TTC549 (cell line): ENCODE results near the gene CCAR1.
"Not testable (repeated sequence)": the region's sequence is repeated elsewhere in the genome, so short reads cannot be mapped to it uniquely, and the experiment has no call there.

ENCODE experiments used
- FAIRE-seq: peaks from 2 replicates; lab custom pipeline; 2012; peaks lifted over from hg19 to GRCh38; lab: Jason Lieb, UNC

CCAR1 gene

DNA sequence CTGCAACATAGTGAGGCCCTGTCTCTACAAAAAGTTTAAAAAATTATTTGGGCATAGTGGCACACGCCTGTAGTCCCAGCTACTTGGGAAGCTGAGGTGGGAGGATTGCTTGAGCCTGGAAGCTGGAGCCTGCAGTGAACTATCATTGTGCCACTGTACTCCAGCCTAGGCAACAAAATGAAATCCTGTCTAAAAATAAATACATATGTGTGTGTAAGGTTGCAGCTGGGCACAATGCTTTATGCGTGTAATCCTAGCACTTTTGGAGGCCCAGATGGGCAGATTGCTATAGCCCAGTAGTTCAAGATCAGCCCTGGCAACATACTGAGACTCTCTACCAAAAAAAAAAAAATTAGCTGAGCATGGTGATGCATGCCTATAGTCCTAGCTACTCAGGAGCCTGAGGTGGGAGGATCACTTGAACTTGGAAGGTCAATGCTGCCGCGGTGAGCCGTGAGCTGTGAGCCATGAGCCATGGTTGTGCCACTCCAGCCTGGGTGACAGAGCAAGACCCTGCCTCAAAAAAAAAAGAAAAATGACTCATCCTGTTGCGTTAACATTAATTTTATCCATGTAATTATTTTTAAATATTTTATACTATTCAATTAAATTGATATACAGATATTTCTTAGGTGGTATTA, 38.3 kb downstream of the CCAR1 start:
- no peak for FAIRE-seq

DNA sequence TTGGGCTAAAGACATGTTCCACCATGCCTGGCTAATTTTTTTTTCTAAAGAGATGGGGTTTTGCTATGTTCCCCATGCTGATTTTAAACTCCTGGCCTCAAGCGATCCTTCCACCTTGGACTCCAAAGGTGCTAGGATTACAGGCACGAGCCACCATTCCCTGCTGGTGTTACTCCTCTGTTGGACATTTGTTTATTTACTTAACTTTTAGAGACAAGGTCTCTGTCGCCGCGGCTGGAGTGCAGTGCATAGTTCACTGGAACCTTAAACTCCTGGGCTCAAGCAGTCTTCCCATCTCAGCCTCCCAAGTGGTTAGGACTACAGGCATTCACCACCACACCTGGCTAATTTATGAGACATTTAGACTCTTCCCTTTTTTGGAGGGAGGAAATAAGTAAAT, 38.9 kb downstream of the CCAR1 start:
- FAIRE-seq: no peak

DNA sequence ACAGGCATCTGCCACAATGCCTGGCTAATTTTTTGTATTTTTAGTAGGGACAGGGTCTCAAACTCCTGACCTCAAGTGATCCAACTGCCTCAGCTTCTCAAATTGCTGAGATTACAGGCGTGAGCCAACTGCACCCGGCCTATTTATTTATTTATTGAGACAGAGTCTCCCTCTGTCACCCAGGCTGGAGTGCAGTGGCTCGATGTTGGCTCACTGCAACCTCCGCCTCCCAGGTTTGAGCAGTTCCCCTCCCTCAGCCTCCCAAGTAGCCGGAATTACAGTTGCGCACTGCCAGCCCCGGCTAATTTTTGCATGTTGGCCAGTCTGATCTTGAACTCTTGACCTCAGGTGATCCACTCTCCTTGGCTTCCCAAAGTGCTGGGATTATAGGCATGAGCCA, 46.4 kb downstream of the CCAR1 start:
- not testable (repeated sequence) for FAIRE-seq

DNA sequence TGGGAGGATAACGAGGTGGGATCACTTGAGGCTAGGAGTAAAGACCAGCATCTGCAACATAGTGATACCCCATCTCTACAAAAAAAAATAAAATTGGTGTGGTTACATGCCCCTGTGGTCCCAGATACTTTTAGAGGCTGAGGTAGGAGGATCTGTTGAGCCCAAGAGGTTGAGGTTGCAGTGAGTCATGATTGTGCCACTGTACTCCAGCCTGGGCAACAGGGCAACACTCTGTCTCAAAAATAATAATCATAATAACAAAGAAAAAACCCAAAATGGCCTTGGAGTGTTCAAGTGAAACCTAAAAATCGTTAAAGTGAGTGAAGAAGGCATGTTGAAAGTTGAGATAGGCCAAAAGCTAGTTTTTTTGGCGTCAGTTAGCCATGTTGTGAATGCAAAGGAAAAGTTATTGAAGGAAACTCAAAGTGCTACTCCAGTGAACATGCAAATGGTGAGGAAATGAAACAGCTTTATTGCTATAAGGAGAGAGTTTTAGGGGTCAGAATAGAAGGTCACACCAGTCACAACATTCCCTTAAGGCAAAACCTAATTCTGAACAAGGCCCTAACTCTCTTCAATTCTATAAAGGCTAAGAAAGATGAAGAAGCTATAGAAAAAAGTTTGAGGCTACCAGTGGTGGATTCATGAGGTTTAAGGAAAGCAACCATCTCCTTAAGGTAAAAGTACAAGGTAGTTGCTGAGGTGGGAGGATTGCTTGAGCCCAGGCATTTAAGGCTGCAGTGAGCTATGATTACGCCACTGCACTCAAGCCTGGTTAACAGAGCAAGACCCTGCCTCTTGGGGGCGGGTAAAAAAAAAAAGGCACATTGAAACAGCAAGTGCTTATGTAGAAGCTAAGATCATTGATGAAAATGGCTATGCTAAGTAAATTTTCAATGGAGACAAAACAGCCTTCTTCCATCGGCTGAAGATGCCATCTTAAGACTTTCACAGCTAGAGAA, 60.9 kb downstream of the CCAR1 start:
- FAIRE-seq: no peak

DNA sequence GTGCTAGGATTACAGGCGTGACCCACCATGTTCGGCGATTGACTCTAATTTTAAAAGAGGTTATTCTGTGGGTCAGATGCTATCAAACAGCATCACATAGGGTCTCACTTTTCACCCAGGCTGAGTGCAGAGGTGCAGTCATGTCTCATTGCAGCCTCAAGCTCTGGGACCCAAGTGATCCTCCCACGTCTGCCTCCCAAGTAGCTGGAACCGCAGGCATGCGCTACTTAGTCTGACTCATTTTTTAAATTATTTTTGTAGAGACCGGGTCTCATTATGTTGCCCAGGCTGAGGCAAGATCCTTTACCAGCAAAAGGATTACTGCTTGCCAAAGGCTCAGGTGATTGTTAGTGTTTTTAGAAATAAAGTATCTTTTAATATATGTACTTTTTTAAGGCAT, 63.4 kb downstream of the CCAR1 start:
- no peak for FAIRE-seq

DNA sequence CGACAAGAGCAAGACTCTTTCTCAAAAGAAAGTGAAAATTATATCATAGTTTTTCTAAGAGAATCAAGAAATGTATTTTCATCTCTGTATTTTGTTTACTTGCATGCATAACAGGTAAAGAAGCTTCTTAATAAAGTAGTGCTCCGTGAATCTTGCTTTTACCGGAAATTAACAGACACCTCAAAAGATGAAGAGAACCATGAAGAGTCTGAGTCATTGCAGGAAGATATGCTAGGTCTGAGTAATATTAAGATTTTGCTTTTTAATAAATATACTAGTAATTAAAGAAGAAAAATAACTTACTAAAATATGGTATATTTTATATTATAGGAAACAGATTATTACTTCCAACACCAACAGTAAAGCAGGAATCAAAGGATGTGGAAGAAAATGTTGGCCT, 66.8 kb downstream of the CCAR1 start:
- FAIRE-seq: no peak

DNA sequence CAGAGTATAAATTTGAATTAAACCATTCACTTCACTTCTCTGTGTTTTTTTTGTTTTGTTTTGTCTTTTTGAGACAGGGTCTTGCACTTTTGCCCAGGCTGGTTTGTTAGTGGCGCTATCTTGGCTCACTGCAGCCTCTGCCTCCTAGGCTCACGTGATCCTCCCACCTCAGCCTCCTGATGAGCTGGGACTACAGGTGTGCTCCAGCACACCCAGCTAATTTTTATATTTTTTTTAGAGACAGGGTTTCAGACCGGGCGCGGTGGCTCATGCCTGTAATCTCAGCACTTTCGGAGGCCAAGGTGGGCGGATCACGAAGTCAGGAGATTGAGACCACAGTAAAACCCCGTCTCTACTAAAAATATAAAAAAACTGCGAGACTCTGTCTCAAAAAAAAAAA, 69.4 kb downstream of the CCAR1 start:
- FAIRE-seq: no peak

DNA sequence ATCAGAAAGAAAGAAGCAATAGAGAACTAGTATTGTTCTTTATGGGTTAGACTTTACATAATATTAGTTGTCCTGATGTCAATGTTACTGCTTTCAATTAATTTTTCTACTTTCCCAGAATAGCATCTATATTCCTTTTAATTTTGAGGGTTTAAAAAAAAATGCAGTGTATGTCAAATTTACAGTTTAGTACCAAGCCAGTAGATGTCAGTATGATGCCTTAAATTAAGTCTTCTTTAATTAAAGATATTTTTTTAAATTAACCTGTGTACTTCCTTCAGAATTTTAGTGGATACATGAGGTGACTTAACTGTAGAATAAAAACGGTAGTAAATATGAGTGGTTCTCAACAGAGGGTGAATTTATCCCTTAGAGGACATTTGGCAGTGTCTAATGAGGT, 71.1 kb downstream of the CCAR1 start:
- FAIRE-seq: no peak

DNA sequence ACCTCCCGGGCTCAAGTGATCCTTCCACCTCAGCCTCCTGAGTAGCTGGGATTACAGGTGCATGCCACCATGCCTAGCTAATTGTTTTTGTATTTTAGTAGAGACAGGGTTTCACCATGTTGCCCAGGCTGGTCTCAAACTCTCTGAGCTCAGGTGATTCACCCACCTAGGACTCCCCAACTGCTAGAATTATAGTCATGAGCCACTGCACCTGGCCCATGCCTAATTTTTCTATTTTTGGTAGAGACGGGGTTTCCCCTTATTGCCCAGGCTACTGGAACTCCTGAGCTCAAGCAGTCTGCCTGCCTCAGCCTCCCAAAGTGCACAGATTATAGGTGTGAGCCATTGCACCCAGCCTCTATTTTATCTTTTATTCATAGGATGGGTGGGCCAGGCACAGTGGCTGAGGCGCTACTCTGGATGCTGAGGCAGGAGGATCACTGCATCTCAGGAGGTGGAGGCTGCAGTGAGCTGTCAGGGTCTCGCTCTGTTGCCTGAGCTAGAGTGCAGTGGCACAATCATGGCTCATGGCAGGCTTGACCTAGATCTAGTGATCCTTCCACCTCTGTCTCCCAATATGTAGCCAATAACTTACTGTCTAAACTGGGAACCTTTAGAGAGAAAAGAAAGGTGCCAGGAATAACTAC, 75.0 kb downstream of the CCAR1 start:
- no peak for FAIRE-seq

DNA sequence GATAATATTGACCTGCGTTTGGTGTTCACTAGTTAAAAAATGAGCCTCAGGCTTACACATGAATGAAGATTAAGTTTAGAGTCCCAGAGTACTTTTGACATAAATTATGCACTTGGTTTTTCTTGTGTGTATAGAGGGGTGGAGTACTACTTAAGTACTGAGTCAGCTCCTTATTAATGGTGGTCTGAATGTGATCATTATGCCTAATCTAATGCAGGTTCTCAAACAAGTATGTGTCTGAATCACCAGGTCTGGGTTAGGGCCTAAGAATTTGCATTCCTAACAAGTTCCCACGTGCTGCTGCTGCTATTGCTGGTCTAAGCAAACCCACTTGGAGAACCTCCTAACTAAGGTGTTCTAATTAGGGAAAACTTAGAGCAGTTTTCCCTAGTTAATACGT, 75.6 kb downstream of the CCAR1 start:
- no peak for FAIRE-seq

DNA sequence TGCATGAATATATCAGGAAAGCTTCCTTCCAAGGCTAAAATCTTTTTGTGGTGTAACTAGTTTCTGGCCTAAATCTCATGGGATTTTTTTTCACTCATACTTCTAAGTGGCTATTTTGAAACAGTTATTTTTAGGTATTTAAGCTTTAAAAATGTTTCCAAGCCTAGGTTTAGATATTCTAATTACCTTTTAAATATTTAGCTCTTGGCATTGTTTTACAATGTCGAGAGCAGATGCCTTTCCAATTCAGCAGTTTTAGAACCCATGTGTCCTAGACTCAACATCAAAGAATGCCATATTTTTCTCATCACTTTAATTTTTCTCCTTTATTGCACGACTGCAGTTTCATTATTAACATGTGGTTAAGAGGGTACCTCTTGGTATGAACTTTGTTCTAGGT, 79.2 kb downstream of the CCAR1 start:
- no peak for FAIRE-seq

DNA sequence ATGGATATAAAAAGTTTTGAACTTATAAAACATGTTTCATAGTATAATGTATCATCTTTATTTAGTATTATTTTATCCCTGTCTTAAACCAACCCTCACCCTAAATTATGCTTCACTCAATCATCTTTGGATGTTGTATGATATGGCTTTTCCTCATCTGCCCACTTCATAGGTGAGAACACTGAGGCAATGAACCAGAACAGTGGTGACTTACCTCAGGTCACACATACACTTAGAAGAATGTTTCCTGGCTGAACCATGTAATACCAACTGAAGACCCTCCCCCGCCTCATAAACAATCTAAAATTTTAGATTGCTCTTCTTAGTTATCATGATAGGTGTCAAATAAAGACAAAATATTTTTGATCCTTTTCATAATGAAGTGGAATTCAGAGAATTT, 83.7 kb downstream of the CCAR1 start:
- no peak for FAIRE-seq

DNA sequence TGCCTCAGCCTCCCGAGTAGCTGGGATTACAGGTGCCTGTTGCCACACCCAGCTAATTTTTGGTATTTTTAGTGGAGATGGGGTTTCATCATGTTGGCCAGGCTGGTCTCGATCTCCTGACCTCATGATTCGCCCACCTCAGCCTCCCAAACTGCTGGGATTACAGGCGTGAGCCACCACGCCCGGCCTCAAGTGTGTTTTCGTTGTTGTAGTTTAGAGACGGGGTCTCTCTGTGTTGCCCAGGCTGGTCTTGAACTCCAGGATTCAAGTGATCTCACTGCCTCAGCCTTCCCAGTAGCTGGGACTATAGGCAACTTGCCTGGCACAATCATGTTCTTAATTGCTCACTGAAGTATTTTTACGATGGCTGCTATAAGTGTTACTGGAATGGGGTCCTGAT, 89.8 kb downstream of the CCAR1 start:
- not testable (repeated sequence) for FAIRE-seq

DNA sequence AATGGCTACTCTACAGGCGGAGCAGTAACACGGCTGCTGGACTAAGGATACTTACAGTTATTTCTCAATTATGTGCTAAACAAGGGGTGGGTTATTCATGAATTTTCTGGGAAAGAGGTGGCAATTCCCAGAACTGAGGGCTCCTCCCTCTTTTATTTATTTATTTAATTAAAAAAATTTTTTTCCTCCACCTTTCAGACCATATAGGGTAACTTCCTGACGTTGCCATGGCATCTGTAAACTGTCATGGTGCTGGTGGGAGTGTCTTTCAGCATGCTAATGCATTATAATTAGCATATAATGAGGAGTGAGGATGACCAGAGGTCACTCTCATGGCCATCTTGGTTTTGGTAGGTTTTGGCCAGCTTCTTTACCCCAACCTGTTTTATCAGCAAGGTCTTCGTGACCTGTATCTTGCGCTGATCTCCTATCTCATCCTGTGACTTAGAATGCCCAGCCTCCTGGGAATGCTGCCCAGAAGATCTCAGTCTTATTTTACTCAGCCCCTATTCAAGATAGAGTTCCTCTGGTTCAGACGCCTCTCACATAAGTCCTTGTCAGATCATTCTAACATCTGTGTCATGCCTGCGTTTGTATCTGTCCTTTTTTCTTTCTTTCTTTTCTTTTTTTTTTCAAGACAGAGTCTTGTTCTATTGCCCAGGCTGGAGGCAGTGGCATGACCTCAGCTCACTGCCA, 90.4 kb downstream of the CCAR1 start:
- no peak for FAIRE-seq

DNA sequence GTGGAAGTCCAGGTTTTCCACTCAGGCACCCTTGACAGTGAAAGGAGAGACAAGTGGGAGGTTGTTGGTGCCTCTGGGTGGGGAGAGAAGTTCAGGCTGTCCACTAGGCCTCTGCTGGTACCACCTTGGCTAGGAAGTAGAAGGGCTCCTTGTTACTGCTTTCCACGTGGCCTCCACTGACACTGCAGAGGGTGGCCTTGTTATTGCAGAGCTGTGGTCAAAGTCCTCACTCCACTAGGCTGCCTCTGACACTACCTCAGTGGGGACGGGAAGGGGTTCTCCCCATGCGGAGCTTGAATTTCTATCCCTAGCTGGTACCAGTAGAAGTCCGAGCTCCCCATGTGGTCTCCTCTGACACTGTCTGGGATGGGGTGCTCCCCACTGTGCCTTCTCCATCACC, 91.4 kb downstream of the CCAR1 start:
- no peak for FAIRE-seq

DNA sequence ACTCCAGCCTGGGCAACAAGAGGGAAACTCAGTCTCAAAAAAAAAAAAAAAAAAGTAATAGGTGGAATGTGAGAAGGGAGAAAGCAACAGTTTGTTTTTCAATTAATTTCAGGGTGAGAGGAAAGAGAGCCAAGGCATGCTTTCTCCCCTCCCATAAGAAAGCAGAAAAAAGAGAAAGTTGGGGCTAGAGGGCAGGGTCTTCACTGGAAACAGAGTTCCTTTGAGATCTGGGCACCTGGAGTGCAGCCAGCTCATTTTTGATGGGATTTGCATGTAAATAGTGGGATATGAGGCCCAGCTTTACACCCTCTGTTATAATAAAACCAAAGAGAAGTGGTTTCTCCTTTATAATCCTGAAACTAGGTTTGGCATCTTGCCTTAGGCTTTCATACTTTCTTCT, 92.5 kb downstream of the CCAR1 start:
- FAIRE-seq: no peak

DNA sequence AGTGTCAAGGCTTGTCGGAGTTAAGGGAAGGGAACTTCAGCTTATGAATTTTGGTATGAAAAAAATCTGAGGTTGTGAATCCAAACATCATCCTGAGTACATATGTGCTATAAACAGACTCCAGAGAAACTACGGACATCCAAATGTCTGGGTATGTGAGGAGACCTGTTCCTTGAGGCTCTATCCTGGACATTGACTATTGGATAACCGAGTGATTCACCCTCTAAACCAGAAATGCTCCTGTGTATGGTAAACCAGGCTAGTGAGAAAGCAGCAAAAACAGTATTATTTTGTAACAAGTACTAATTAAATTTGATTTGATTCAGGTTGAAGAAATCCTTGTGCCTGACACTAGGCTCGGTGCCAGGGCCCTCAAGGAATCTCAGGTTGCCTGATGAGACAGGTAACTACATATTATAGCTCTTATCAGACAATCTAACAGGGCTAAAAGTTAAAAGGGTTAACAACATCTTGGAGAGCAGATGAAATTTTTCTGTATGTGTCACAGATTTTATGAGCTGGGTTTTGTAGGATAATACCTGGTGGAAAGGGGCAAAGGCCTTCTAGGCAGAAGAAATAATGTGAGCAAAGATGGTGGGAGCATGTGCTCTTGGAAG, 95.9 kb downstream of the CCAR1 start:
- no peak for FAIRE-seq

DNA sequence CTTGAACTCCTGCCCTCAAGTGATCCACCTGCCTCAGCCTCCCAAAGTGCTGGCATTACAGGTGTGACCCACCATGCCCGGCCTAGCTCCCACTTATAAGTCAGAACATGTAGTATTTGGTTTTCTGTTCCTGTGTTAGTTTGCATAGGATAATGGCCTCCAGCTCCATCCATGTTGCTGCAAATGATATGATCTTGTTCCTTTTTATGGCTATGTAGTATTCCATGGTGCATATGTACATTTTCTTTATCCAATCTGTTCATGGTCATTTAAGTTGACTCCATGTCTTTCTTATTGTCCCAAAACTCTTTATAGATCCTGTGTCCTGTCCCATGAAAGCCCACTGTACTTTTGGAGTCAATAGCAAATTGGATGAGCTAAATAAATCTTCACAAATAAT, 99.3 kb downstream of the CCAR1 start:
- FAIRE-seq: not testable (repeated sequence)

DNA sequence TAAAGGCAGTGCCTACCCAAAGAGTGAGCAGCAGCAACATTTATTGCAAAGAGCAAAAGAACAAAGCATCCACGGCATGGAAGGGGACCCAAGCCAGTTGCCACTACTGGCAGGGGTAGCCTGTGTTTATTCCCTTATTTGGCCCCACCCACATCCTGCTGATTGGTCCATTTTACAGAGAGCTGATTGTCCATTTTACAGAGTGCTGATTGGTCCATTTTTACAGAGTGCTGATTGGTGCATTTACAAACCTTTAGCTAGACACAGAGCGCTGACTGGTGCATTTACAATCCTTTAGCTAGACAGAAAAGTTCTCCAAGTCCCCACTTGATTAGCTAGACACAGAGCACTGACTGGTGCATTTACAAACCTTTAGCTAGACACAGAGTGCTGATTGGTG, 101.6 kb downstream of the CCAR1 start:
- not testable (repeated sequence) for FAIRE-seq

DNA sequence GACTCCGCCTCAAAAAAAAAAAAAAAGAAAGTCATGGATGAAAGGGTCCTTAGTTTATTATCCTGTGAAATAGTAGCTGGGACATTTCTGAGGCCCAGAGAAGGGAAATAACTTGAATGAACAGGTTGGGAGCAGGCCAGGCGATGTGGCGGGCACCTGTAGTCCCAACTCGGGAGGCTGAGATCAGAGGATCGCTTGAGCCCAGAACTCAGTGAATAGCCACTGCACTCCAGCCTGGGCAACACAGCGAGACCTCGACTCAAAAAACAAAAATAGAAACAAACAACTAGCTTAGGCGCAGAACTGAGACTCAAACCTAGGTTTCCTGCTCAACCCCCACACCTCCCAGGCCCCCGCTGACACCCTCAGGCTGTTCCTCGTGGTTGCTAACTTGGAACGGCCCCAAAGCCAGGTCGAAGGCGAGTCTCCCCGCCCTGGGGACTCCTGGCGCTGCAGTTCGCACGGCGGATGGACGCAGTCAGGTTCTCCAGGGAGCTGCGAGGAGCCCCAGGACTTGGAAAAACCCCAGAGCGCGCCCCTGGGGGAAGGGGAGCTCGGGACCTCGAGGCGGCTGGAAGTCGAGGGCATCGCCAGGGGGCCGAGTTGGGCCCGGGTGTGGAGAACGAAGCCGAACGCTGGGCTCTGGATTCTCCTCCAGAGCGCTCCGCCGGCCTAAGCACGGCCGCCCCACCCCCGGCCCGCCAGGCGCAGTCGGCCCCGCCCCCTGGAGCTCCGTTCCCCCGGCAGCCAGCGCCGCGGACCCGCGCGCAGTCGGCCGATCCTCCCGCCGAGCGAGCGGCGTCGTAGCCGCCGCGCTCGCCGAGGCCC, 105.9 kb downstream of the CCAR1 start, which contains the start of gene STOX1:
Gene STOX1 (plus strand): TSS at position 768 of the 828 bp plus-strand sequence. CDS start 93 bp downstream, outside the sequence.
- no peak for FAIRE-seq

DNA sequence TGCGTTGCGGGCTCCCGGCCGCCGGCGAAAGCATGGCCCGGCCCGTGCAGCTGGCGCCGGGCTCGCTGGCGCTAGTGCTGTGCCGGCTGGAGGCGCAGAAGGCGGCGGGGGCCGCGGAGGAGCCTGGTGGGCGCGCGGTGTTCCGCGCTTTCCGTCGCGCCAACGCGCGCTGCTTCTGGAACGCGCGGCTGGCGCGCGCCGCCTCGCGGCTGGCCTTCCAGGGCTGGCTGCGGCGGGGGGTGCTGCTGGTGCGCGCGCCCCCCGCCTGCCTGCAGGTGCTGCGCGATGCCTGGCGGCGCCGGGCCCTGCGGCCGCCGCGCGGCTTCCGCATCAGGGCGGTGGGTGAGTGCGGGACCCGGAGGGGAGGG, 106.5 kb downstream of the CCAR1 start:
- FAIRE-seq: not testable (repeated sequence)
